Astrocyte of the cerebellum (primary cell): ENCODE measurements around the gene SERPINE2.
A peak's percentile ranks its signal among the peaks of the same experiment; 100 is the strongest.
"Not testable (repeated sequence)": the region's sequence is repeated elsewhere in the genome, so short reads cannot be mapped to it uniquely, and the experiment has no call there.

Source experiments
- DNase-seq: peaks from one replicate; pipeline ENCODE4 v3.0.0-alpha.2; 2011; ENCODE audit warnings: low read depth
- H3K4me3 ChIP-seq: 2 replicates; pipeline ENCODE4 v1.5.1; 2011; ENCODE audit warnings: mild to moderate bottlenecking, low read depth, low read length, moderate library complexity
- in situ Hi-C: cut with HindIII; loops from 2 replicates; pipeline ENCODE4 v1.10.0; 2017; ENCODE audit warnings: low sequenced_read_pairs
- TF ChIP-seq, protein P1 (sequence below): IDR thresholded peaks from 2 replicates; pipeline ENCODE4 v1.5.1; 2012; ENCODE audit warnings: low read length, low read depth, moderate library complexity, mild to moderate bottlenecking; ENCODE audit errors: missing control alignments

Gene SERPINE2

DNA sequence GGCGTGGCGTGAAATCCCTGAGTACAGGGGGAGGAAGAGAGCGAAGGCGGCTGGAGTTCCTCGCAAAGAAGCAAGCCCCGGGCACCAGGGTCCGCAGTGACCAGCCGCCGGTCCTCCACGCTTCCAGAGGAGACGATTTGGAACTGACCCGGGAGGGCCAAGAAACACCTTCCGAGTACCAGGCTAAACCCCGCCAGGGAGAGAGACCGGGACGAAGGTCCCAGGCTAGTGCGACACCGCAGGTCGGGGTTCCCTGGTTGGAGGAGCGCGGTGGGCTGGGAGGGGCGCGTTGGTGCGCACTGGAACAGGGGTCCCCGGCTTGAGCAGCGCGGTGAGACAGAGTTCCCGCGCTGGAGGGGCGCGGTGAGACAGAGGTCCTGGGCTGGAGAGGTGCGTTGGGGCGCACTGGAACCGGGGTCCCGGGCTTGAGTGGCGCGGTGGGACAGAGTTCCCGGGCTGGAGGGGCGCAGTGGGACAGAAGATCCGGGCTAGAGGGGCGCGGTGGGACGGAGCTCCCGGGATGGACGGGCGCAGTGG, 94.9 kb downstream of the SERPINE2 start:
- peak overlapping the region; percentile 92 for H3K4me3 ChIP-seq
- in situ Hi-C loops = no loop called here
- TF ChIP-seq, protein P1, sequence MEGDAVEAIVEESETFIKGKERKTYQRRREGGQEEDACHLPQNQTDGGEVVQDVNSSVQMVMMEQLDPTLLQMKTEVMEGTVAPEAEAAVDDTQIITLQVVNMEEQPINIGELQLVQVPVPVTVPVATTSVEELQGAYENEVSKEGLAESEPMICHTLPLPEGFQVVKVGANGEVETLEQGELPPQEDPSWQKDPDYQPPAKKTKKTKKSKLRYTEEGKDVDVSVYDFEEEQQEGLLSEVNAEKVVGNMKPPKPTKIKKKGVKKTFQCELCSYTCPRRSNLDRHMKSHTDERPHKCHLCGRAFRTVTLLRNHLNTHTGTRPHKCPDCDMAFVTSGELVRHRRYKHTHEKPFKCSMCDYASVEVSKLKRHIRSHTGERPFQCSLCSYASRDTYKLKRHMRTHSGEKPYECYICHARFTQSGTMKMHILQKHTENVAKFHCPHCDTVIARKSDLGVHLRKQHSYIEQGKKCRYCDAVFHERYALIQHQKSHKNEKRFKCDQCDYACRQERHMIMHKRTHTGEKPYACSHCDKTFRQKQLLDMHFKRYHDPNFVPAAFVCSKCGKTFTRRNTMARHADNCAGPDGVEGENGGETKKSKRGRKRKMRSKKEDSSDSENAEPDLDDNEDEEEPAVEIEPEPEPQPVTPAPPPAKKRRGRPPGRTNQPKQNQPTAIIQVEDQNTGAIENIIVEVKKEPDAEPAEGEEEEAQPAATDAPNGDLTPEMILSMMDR = no peak
- no peak for DNase-seq

DNA sequence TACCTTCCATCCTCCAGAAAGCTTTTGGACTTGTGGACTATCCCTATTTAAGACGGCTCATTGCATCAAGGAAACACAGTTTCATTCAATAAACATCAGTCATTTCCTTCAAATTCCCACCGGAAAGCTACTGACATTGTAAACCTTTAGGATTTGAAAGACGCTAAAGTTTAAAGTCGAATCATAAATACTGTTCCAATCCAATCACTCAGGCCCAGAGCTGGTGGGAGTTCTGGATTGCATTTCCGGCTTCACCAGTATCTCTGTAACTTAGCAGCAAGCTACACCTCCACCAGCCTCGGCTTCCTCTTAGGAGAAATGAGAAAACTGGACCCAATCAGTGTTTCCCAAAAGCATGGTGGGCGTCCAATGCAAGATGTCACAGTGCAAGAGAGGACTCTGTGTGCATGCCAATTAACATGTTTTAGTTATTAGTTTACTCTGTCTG, 95.5 kb downstream of the SERPINE2 start:
- H3K4me3 ChIP-seq = peak overlapping the region; percentile 92
- in situ Hi-C loops = no loop called here
- no peak for DNase-seq
- TF ChIP-seq, protein P1 = no peak

DNA sequence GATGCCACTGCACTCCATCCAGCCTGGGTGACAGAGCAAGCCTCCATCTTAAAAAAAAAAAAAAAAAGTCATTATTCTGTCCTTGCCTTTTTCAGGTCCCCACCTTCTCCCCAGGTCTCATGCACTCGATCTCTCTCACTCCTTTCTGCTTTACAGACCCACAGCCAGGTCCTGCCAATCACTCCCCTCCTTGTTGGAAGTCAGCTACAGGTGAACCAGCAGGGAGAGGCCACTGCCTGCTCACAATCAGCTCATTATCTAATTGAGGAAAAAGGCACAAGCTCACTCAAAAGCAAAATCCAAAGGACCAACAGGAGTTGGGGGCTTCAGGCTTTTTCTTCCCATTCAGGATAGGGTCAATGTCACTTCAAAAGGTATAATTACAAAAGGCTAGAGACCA, 96.0 kb downstream of the SERPINE2 start:
- TF ChIP-seq, protein P1 = no peak
- peak overlapping the region; percentile 92 for H3K4me3 ChIP-seq
- in situ Hi-C loops = no loop called here
- DNase-seq = no peak

DNA sequence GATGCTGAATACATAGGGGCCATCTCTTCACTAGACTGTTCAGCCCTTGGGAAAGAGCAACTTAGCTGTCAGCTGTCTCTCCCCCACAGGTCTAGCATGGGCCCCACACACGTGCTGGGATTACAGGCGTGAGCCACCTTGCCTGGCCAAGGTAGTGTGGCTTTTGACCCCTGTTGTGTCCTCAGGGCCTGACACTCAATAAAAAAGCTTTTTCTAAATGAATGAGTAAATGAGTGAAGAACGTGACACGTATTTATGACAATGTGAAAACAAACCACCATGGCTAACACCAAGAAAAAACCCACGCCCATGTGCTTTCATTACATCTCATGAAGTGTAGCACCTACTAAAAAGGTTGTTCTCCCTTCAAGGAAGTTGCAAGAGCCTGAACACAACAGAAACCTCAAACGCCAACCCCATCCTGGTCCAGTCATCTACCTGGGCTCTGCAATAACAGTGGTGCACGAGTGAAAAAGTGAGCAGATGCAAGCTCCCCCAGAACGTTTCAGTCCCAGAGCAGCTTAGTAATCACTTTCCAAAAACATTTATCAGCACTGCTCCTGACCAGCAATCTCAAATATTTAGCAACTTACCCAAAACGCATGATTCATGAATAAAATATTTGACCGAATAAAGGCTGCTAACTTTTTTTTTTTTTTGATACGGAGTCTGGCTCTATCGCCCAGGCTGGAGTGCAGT, 97.4 kb downstream of the SERPINE2 start:
- peak; percentile 77 for DNase-seq
- TF ChIP-seq, protein P1 = no peak
- peak overlapping the region; percentile 22 for H3K4me3 ChIP-seq
- in situ Hi-C loops = no loop called here

DNA sequence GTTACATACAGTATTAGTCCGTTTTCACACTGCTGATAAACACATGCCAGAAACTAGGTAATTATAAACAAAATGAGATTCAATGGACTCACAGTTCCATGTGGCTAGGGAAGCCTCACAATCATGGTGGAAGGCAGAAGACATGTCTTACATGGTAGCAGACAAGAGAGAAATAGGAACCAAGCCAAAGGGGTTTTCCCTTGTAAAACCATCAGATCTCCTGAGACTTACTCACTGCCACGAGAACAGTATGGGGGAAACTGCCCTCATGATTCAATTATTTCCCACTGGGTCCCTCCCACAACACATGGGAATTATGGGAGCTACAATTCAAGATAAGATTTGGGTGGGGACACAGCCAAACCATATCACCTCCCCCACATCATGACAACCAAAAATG, 99.6 kb downstream of the SERPINE2 start:
- H3K4me3 ChIP-seq, DNase-seq, in situ Hi-C loops: not testable (repeated sequence)

DNA sequence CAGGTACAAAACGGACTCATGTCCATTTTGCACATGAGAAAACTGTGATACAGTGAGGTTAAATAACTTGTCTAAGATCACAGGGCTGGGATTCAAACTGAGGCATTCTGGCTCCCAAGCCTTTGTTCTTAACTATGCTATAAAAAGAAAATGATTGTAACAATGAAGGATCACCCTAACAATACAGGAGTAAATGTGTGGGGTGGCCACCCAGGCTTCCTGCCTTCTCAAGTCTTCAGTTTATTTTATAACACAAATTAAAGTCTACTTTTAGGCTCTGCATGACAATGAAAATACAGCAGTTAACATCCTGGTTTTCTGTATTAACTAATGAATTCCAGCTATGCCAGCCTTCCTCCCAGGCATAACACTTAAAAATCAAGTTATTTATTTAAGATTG, 101.6 kb downstream of the SERPINE2 start:
- TF ChIP-seq, protein P1 = no peak
- no peak for DNase-seq
- in situ Hi-C loops = no loop called here
- no peak overlapping the region for H3K4me3 ChIP-seq

DNA sequence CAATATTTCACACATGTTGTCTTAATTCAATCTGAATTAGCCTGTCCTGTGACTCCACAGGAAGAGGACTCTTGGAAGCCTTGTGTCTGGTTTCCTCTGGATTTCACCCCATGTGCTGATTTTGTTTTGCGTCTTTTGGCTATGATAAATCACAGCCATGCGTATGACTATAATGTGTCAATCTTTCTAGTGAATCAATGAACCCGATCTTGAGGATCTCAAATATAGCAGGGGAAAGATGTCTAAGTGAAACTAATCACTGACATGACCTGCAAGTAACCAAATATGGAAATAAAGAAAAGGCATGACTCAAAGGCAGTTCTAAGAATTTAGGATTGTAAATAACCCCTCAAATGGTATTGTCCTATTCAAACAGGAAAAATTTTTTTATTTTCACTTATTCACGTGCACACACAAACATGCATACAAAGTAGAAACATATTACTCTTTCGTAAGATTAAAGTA, 102.2 kb downstream of the SERPINE2 start:
- H3K4me3 ChIP-seq = no peak overlapping the region
- DNase-seq = no peak
- TF ChIP-seq, protein P1 = no peak
- in situ Hi-C loops = no loop called here
